Body of pancreas (tissue), 4 donors: ENCODE measurements around the gene PTTG1. TPM values are rescaled to one million over a fixed set of nuclear protein-coding genes. Genes with fewer than 3 reads are reported as not detected.

Experiments
- ATAC-seq: fragments of 150-250 bp; one replicate; pipeline ENCODE4 v1.9.1; 2016
- DNase-seq, 4 donors: peaks; one replicate each; pipeline ENCODE4 v3.0.0-alpha.2; 2019
- H3K27ac ChIP-seq, 4 donors: fragments of 200-600 bp; sonication (generic); 1 replicate in 3 of 4; 2 replicates in 1 of 4; pipeline versions ENCODE4 v1.5.1 to v1.6.1; 2016 to 2019; ENCODE audit warnings: mild to moderate bottlenecking in 1 of 4, mixed read lengths in 1 of 4, moderate library complexity in 1 of 4
- H3K27me3 ChIP-seq, 2 donors: fragments of 200-600 bp; sonication (generic); one replicate each; pipeline ENCODE4 v1.6.0; 2016; ENCODE audit warnings: mild to moderate bottlenecking in 1 of 2
- H3K36me3 ChIP-seq, 2 donors: fragments of 200-600 bp; sonication (generic); replicated peaks in 1 of 2; 2 replicates each; pipeline ENCODE4 v1.5.1; 2016; ENCODE audit warnings: low read depth in 2 of 2; ENCODE audit not compliant: insufficient read depth in 1 of 2
- H3K4me1 ChIP-seq: fragments of 200-600 bp; sonication (generic); one replicate; pipeline ENCODE4 v1.6.0; 2016
- H3K4me3 ChIP-seq, 2 donors: fragments of 200-600 bp; sonication (generic); 1 replicate in 1 of 2; 2 replicates in 1 of 2; pipeline ENCODE4 v1.5.1; 2016 to 2019
- H3K9me3 ChIP-seq, 3 donors: fragments of 200-600 bp; sonication (generic); 1 replicate in 2 of 3; 2 replicates in 1 of 3; pipeline ENCODE4 v1.5.1; 2016
- CTCF ChIP-seq, 7 experiments: fragments of 450-650 bp in 4 of 7; fragments of 200-600 bp in 3 of 7; sonication (generic) in 3 of 7; IDR thresholded peaks; one replicate each; pipeline ENCODE4 v1.5.1; 2016 to 2019; ENCODE audit warnings: antibody characterized with exemption in 7 of 7
- POLR2A ChIP-seq, 3 donors: fragments of 450-650 bp; IDR thresholded peaks; one replicate each; pipeline ENCODE4 v1.6.1; 2016; ENCODE audit warnings: antibody characterized with exemption in 3 of 3, mild to moderate bottlenecking in 2 of 3
- WGBS, 2 donors: methylation state at CpG; one replicate each; pipeline ENCODE4 v1.1.5; 2017; 5-methylcytosine and 5-hydroxymethylcytosine counted together
- intact Hi-C: fragments of 100-400 bp; cut with DNase I; formaldehyde crosslinking; loops from one replicate; pipeline ENCODE4 v1.15.1; 2023
- total RNA-seq, 2 donors: library from RNA; depleted of rRNA; stranded (reverse); fragments of >200 nt; gene quantifications; one replicate each; pipeline ENCODE4 v1.1.0, GENCODE V29; 2016

PTTG1 gene
- total RNA-seq, 2 donors from 2014 or later, result 5.7 to 6.6 TPM

- intact Hi-C loops, result no loop called here
- no peak for DNase-seq
- TF ChIP-seq POLR2A (IDR thresholded peaks at IDR 0.05) (no peak), CTCF (IDR thresholded peaks at IDR 0.05) (no peak)
Observed at GRCh38 chr5:160444407-160444806, 22.8 kb downstream of the PTTG1 start.

GRCh38 chr5:160445132-160445531, 23.5 kb downstream of the PTTG1 start:
- TF ChIP-seq CTCF (IDR thresholded peaks at IDR 0.05) (no peak), POLR2A (IDR thresholded peaks at IDR 0.05) (no peak)
- no peaks in the 10 kb centered on the region for H3K9me3 ChIP-seq
- WGBS, 2 donors, result 77 to 84% methylated on average over 1 of the region's 1 CpG
- no peak overlapping the region for H3K27ac ChIP-seq
- no peaks in the 10 kb centered on the region for H3K27me3 ChIP-seq
- intact Hi-C loops, result no loop called here
- ATAC-seq, result no peak
- no peak for DNase-seq
- no peaks in the 10 kb centered on the region for H3K36me3 ChIP-seq
- H3K4me1 ChIP-seq, result no peaks in the 10 kb centered on the region
- H3K4me3 ChIP-seq, result no peak overlapping the region

More at GRCh38 chr5:160444407-160444806, 22.8 kb downstream of the PTTG1 start:
- no peaks in the 10 kb centered on the region for H3K27me3 ChIP-seq
- no peaks in the 10 kb centered on the region for H3K9me3 ChIP-seq
- H3K4me3 ChIP-seq, result no peak overlapping the region
- 47 to 67% methylated on average over 1 of the region's 1 CpG for WGBS, 2 donors
- no peak for ATAC-seq
- no peaks in the 10 kb centered on the region for H3K36me3 ChIP-seq
- no peaks in the 10 kb centered on the region for H3K4me1 ChIP-seq
- H3K27ac ChIP-seq, result no peak overlapping the region

- H3K27ac ChIP-seq, result no peak overlapping the region
- TF ChIP-seq CTCF (IDR thresholded peaks at IDR 0.05), result no peak
- no peak for TF ChIP-seq POLR2A (IDR thresholded peaks at IDR 0.05)
- no peaks in the 10 kb centered on the region for H3K9me3 ChIP-seq
- H3K36me3 ChIP-seq, result no peaks in the 10 kb centered on the region
- no peaks in the 10 kb centered on the region for H3K4me1 ChIP-seq
- no peak for ATAC-seq
- H3K4me3 ChIP-seq, result no peak overlapping the region
- intact Hi-C loops, result no loop called here
- no peaks in the 10 kb centered on the region for H3K27me3 ChIP-seq
- DNase-seq, result no peak
Observed at GRCh38 chr5:160445751-160446150, 24.1 kb downstream of the PTTG1 start.

- TF ChIP-seq POLR2A (IDR thresholded peaks at IDR 0.05) (no peak), CTCF (IDR thresholded peaks at IDR 0.05) (no peak)
- Histone ChIP-seq H3K4me3 (no peak overlapping the region), H3K27me3 (no peaks in the 10 kb centered on the region), H3K36me3 (no peaks in the 10 kb centered on the region), H3K27ac (no peak overlapping the region), H3K4me1 (no peaks in the 10 kb centered on the region), H3K9me3 (no peaks in the 10 kb centered on the region)
- intact Hi-C loops, result no loop called here
- 62 to 94% methylated on average over 1 of the region's 1 CpG for WGBS, 2 donors
- ATAC-seq (no peak), DNase-seq (no peak)
Observed at GRCh38 chr5:160448886-160449285, 27.2 kb downstream of the PTTG1 start.

- intact Hi-C loops, result no loop called here
- H3K36me3 ChIP-seq, result no peaks in the 10 kb centered on the region
- H3K9me3 ChIP-seq, result no peaks in the 10 kb centered on the region
- TF ChIP-seq CTCF (IDR thresholded peaks at IDR 0.05) (no peak), POLR2A (IDR thresholded peaks at IDR 0.05) (no peak)
- no peaks in the 10 kb centered on the region for H3K4me1 ChIP-seq
- DNase-seq (no peak), ATAC-seq (no peak)
- H3K4me3 ChIP-seq, result no peak overlapping the region
- 78% methylated on average over 3 of the region's 3 CpGs for WGBS, 2 donors
- H3K27me3 ChIP-seq, result no peaks in the 10 kb centered on the region
- no peak overlapping the region for H3K27ac ChIP-seq
Observed at GRCh38 chr5:160449458-160449857, 27.8 kb downstream of the PTTG1 start.
